ENCODE data around the gene TTLL11. TPM values are rescaled to one million over a fixed set of nuclear protein-coding genes. Genes with fewer than 3 reads are reported as not detected.
A peak's percentile ranks its signal among the peaks of the same experiment; 100 is the strongest.

TTLL11 gene
- total and polyA plus RNA-seq, 2 experiments from 2014 or later, result 5.1 to 6.3 TPM

DNA sequence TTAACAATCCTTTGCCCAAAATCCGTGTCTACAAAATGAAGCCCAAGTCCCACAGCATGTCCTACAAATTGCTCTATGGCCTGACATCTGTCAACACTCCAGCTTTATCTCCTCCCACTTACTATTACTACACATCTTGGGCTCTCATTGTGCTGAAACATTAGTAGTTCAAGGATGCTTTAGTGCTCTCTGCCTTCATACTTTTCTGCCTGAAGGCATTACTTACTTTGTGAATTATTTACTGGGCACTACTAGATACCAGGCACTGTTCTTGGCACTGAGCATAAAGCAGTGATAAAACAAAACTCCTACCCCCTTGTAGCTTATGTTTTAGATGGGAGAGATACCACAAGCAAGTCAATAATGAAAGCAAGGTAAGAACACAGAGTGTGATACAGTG lies 113.4 kb downstream of the TTLL11 start:
- in situ Hi-C loops (cut with MboI), result no loop called here

DNA sequence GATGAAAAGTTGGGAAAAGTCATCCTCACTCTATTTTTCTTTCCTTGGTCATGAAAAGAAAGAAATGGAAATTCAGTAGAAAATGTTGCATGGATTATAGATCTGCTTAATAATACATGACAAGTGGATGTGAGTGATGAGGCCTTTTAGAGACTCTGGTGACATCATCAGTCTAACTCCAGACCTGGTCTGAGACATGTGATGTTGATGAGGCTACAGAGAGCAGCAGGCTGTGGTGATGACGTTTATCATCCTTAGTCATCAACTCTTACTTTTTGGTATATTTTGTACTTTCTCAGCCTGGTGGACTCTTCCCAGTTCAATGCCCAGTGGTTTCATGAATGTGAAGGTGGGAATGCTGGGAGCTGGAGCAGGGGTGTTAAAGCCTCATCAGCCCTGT lies 116.4 kb downstream of the TTLL11 start:
- Histone ChIP-seq H4K20me1 (ENCODE audit: insufficient read depth) (no peaks in the 10 kb centered on the region), H3F3A (ENCODE audit: insufficient read depth) (peaks cover 31% of the 10 kb centered on the region), H3K9ac (no peak overlapping the region), H3K27ac (0 out of 2 replicates have a peak overlapping the region, but pooled peaks have one; percentile 42), H3K9me2 (ENCODE audit: insufficient read depth) (no peaks in the 10 kb centered on the region), H3K4me3 (no peak overlapping the region), H3K4me1 (ENCODE audit: insufficient read depth) (peaks cover 42% of the 10 kb centered on the region), H3K9me3 (ENCODE audit: low read depth) (no peaks in the 10 kb centered on the region), H3K36me3 (ENCODE audit: low read depth) (no peaks in the 10 kb centered on the region), H3K79me2 (ENCODE audit: insufficient read depth) (no peaks in the 10 kb centered on the region), H2AFZ (no peak overlapping the region), H3K27me3 (replicated peaks; ENCODE audit: insufficient read depth) (no peaks in the 10 kb centered on the region), H3K4me2 (ENCODE audit: unreplicated experiment) (no peak overlapping the region)
- WGBS, 2 experiments (ENCODE audit: low coverage in 1 of 2, low lambda C conversion rate in 2 of 2, missing lambda C conversion rate in 2 of 2), result 9 to 13% methylated on average over 1 of the region's 1 CpG
- TF ChIP-seq EZH2phosphoT487 (IDR thresholded peaks at IDR 0.05; ENCODE audit: insufficient read depth, low read depth) (no peak), EZH2 (IDR thresholded peaks at IDR 0.05; ENCODE audit: insufficient read depth, poor library complexity, severe bottlenecking) (no peak)
- peak; percentile 88 for DNase-seq
- in situ Hi-C loops (cut with MboI), result no loop called here

More for the DNA sequence above, 113.4 kb downstream of the TTLL11 start:
- Histone ChIP-seq H3K27me3 (replicated peaks; ENCODE audit: insufficient read depth) (no peaks in the 10 kb centered on the region), H3K9ac (no peak overlapping the region), H3K4me3 (no peak overlapping the region), H3K4me2 (ENCODE audit: unreplicated experiment) (no peak overlapping the region), H3K27ac (no peak overlapping the region), H3K9me3 (ENCODE audit: low read depth) (no peaks in the 10 kb centered on the region), H3K4me1 (ENCODE audit: insufficient read depth) (peaks cover 28% of the 10 kb centered on the region), H3K9me2 (ENCODE audit: insufficient read depth) (no peaks in the 10 kb centered on the region), H3K36me3 (ENCODE audit: low read depth) (no peaks in the 10 kb centered on the region), H2AFZ (no peak overlapping the region), H4K20me1 (ENCODE audit: insufficient read depth) (no peaks in the 10 kb centered on the region), H3F3A (ENCODE audit: insufficient read depth) (peaks cover 32% of the 10 kb centered on the region), H3K79me2 (ENCODE audit: insufficient read depth) (no peaks in the 10 kb centered on the region)
- 55 to 74% methylated on average over 1 of the region's 1 CpG for WGBS, 2 experiments (ENCODE audit: low coverage in 1 of 2, low lambda C conversion rate in 2 of 2, missing lambda C conversion rate in 2 of 2)
- DNase-seq, result no peak
- TF ChIP-seq EZH2 (IDR thresholded peaks at IDR 0.05; ENCODE audit: insufficient read depth, poor library complexity, severe bottlenecking), result no peak
- TF ChIP-seq EZH2phosphoT487 (IDR thresholded peaks at IDR 0.05; ENCODE audit: insufficient read depth, low read depth), result no peak

DNA sequence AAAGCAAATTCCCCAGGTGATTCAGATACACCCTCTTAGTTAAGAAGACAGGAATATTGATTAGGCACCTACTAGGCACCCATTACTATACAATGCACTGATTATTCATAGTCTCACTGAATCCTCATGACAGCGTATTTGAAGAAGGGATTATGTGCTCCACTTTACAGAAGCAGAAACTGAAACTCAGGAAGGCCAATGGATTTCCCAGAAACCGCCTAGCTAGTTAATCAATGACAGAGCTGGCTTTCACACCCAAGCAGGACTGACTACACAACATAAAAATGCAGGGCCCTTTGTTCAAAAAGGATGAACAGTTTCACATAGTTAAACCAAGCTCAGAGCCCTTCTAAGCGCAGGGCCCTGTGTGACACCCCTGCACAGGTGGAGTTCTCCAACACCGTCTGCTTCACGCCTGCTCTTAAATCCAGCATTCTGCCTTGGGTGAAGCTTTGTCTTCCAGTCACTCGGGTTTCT lies 117.3 kb downstream of the TTLL11 start:
- TF ChIP-seq EZH2 (IDR thresholded peaks at IDR 0.05; ENCODE audit: insufficient read depth, poor library complexity, severe bottlenecking), result no peak
- no peak for TF ChIP-seq EZH2phosphoT487 (IDR thresholded peaks at IDR 0.05; ENCODE audit: insufficient read depth, low read depth)
- peak overlapping the region; percentile 63 for H3K4me2 ChIP-seq (ENCODE audit: unreplicated experiment)
- H3K27me3 ChIP-seq (replicated peaks; ENCODE audit: insufficient read depth), result no peaks in the 10 kb centered on the region
- no peaks in the 10 kb centered on the region for H3K9me2 ChIP-seq (ENCODE audit: insufficient read depth)
- H3K4me3 ChIP-seq, result peak overlapping the region; percentile 13; the same call in 1 of the 2 replicates
- no peaks in the 10 kb centered on the region for H3K36me3 ChIP-seq (ENCODE audit: low read depth)
- H3K9ac ChIP-seq, result peak overlapping the region; percentile 28; the same call in 1 of the 2 replicates
- H2AFZ ChIP-seq, result no peak overlapping the region
- H3K4me1 ChIP-seq (ENCODE audit: insufficient read depth), result peaks cover 43% of the 10 kb centered on the region
- H3K9me3 ChIP-seq (ENCODE audit: low read depth), result no peaks in the 10 kb centered on the region
- H3F3A ChIP-seq (ENCODE audit: insufficient read depth), result peaks cover 32% of the 10 kb centered on the region
- H3K79me2 ChIP-seq (ENCODE audit: insufficient read depth), result no peaks in the 10 kb centered on the region
- H3K27ac ChIP-seq, result peak overlapping the region; percentile 42
- DNase-seq, result peak; percentile 72
- no peaks in the 10 kb centered on the region for H4K20me1 ChIP-seq (ENCODE audit: insufficient read depth)
- 31 to 34% methylated on average over 6 of the region's 6 CpGs for WGBS, 2 experiments (ENCODE audit: low coverage in 1 of 2, low lambda C conversion rate in 2 of 2, missing lambda C conversion rate in 2 of 2)
- in situ Hi-C loops (cut with MboI), result no loop called here

DNA sequence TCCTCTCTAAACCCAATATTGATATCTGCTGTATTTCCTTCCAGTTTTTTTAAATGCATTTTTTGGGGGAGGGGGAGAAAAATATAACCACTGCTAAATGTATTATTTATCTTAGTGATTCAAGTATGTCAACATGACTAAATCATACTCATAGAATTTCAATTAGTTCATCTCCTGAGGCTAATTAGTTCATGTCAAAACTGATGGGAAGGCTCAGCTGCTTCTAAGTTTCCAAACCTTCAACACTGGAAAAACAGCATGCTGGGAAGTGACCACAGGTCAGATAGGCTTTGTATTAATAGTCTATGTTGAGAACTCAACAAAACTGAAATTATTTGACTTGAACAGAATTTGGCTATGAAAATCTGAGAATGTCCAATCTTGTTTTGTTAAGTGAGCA lies 118.7 kb downstream of the TTLL11 start:
- no peak for DNase-seq
- in situ Hi-C loops (cut with MboI), result no loop called here

More for the DNA sequence above, 118.7 kb downstream of the TTLL11 start:
- Histone ChIP-seq H3K9ac (no peak overlapping the region), H3K27me3 (replicated peaks; ENCODE audit: insufficient read depth) (no peaks in the 10 kb centered on the region), H3F3A (ENCODE audit: insufficient read depth) (peaks cover 32% of the 10 kb centered on the region), H3K36me3 (ENCODE audit: low read depth) (no peaks in the 10 kb centered on the region), H3K27ac (no peak overlapping the region), H3K4me2 (ENCODE audit: unreplicated experiment) (no peak overlapping the region), H2AFZ (no peak overlapping the region), H3K9me2 (ENCODE audit: insufficient read depth) (no peaks in the 10 kb centered on the region), H3K79me2 (ENCODE audit: insufficient read depth) (no peaks in the 10 kb centered on the region), H3K4me1 (ENCODE audit: insufficient read depth) (peaks cover 43% of the 10 kb centered on the region), H3K9me3 (ENCODE audit: low read depth) (no peaks in the 10 kb centered on the region), H4K20me1 (ENCODE audit: insufficient read depth) (no peaks in the 10 kb centered on the region), H3K4me3 (no peak overlapping the region)
- TF ChIP-seq EZH2phosphoT487 (IDR thresholded peaks at IDR 0.05; ENCODE audit: insufficient read depth, low read depth) (no peak), EZH2 (IDR thresholded peaks at IDR 0.05; ENCODE audit: insufficient read depth, poor library complexity, severe bottlenecking) (no peak)
